Smooth muscle cell (in vitro differentiated cells): ENCODE data around the gene SPTLC3. TPM values are rescaled to one million over a fixed set of nuclear protein-coding genes. Genes with fewer than 3 reads are reported as not detected.

Source experiments
- DNase-seq: peaks from one replicate; lab custom pipeline; 2025; ENCODE audit not compliant: unreplicated experiment; lab: John Stamatoyannopoulos, UW
- H2AFZ ChIP-seq: fragments of 200-600 bp; sonication (generic); 2 replicates; pipeline ENCODE4 v1.6.0; 2016; ENCODE audit warnings: antibody characterized with exemption, low read depth, mild to moderate bottlenecking
- H3F3A ChIP-seq: fragments of 200-600 bp; sonication (generic); 2 replicates; pipeline ENCODE4 v1.6.0; 2017; ENCODE audit warnings: antibody characterized with exemption, low read depth
- H3K27ac ChIP-seq: fragments of 200-600 bp; sonication (generic); 2 replicates; pipeline ENCODE4 v1.5.1; 2016; ENCODE audit warnings: low read depth, mild to moderate bottlenecking
- H3K27me3 ChIP-seq: fragments of 200-600 bp; sonication (generic); 2 replicates; pipeline ENCODE4 v1.6.1; 2016; ENCODE audit warnings: low read depth, mild to moderate bottlenecking
- H3K36me3 ChIP-seq: fragments of 200-600 bp; sonication (generic); 2 replicates; pipeline ENCODE4 v1.5.1; 2016; ENCODE audit warnings: low read depth
- H3K4me1 ChIP-seq: fragments of 200-600 bp; sonication (generic); 2 replicates; pipeline ENCODE4 v1.5.1; 2016; ENCODE audit warnings: low read depth
- H3K4me2 ChIP-seq: fragments of 200-600 bp; sonication (generic); 2 replicates; pipeline ENCODE4 v1.6.0; 2016; ENCODE audit warnings: mild to moderate bottlenecking
- H3K4me3 ChIP-seq: fragments of 200-600 bp; sonication (generic); 2 replicates; pipeline ENCODE4 v1.5.1; 2016; ENCODE audit warnings: mild to moderate bottlenecking
- H3K79me2 ChIP-seq: fragments of 200-600 bp; sonication (generic); 2 replicates; pipeline ENCODE4 v1.6.0; 2016; ENCODE audit warnings: low read depth, mild to moderate bottlenecking
- H3K9ac ChIP-seq: fragments of 200-600 bp; sonication (generic); 2 replicates; pipeline ENCODE4 v1.6.0; 2016; ENCODE audit warnings: low read depth
- H3K9me3 ChIP-seq: fragments of 200-600 bp; sonication (generic); replicated peaks from 2 replicates; pipeline ENCODE4 v1.5.1; 2016; ENCODE audit warnings: low read depth
- H4K20me1 ChIP-seq: fragments of 200-600 bp; sonication (generic); 2 replicates; pipeline ENCODE4 v1.6.0; 2016; ENCODE audit warnings: low read depth
- WGBS: methylation state at CpG from one replicate; pipeline ENCODE4 v1.1.7; 2016; ENCODE audit warnings: low lambda C conversion rate; 5-methylcytosine and 5-hydroxymethylcytosine counted together
- polyA plus RNA-seq: library from polyadenylated mRNA; unstranded; fragments of >200 nt; fragmentation: Nextera tagmentation; extraction: Ambion mirVana; gene quantifications from 2 replicates; pipeline ENCODE4 v1.2.1, GENCODE V29; 2016
- total RNA-seq: library from RNA; depleted of rRNA; stranded (reverse); fragments of >200 nt; gene quantifications from 2 replicates; pipeline ENCODE4 v1.2.3, GENCODE V29; 2014
- TF ChIP-seq, protein P1 (sequence below): fragments of 200-600 bp; sonication (generic); IDR thresholded peaks from 2 replicates; pipeline ENCODE4 v1.5.1; 2017; ENCODE audit warnings: borderline replicate concordance, mild to moderate bottlenecking, antibody characterized with exemption; ENCODE audit not compliant: insufficient read depth, poor library complexity, severe bottlenecking

Gene SPTLC3
- total and polyA plus RNA-seq, 2 experiments from 2014 or later: 2.5 to 34.9 TPM

DNA sequence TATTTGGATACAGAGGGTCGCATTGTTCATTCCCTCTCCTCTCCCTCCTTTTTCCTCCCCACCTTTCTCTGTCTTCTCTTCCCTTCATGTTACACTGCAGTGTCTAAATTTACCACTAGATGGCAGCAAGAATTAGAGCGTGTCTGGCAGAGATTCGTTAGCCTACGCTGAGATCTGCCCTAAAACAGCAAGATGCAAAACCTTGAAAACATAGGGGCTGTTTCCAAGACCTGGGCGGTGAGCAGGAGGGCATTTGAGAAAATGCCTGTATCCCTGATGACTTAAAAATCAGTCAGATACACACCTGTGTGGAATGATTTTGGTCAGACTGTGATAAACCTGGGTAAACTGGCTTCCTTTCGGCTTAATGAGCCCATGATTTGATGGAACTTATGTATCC, 110.8 kb downstream of the SPTLC3 start:
- no peaks in the 10 kb centered on the region for H3F3A ChIP-seq
- H3K79me2 ChIP-seq: no peaks in the 10 kb centered on the region
- H3K9me3 ChIP-seq: no peaks in the 10 kb centered on the region
- no peaks in the 10 kb centered on the region for H3K4me1 ChIP-seq
- peak overlapping the region; percentile 50 for H2AFZ ChIP-seq
- WGBS: 17% methylated on average over 6 of the region's 6 CpGs
- H4K20me1 ChIP-seq: no peaks in the 10 kb centered on the region
- H3K27ac ChIP-seq: no peak overlapping the region
- H3K36me3 ChIP-seq: no peaks in the 10 kb centered on the region
- H3K4me2 ChIP-seq: peak overlapping the region; percentile 48
- no peaks in the 10 kb centered on the region for H3K27me3 ChIP-seq
- H3K9ac ChIP-seq: no peak overlapping the region
- TF ChIP-seq, protein P1, sequence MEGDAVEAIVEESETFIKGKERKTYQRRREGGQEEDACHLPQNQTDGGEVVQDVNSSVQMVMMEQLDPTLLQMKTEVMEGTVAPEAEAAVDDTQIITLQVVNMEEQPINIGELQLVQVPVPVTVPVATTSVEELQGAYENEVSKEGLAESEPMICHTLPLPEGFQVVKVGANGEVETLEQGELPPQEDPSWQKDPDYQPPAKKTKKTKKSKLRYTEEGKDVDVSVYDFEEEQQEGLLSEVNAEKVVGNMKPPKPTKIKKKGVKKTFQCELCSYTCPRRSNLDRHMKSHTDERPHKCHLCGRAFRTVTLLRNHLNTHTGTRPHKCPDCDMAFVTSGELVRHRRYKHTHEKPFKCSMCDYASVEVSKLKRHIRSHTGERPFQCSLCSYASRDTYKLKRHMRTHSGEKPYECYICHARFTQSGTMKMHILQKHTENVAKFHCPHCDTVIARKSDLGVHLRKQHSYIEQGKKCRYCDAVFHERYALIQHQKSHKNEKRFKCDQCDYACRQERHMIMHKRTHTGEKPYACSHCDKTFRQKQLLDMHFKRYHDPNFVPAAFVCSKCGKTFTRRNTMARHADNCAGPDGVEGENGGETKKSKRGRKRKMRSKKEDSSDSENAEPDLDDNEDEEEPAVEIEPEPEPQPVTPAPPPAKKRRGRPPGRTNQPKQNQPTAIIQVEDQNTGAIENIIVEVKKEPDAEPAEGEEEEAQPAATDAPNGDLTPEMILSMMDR: peak; percentile 89
- DNase-seq: no peak
- H3K4me3 ChIP-seq: no peak overlapping the region

DNA sequence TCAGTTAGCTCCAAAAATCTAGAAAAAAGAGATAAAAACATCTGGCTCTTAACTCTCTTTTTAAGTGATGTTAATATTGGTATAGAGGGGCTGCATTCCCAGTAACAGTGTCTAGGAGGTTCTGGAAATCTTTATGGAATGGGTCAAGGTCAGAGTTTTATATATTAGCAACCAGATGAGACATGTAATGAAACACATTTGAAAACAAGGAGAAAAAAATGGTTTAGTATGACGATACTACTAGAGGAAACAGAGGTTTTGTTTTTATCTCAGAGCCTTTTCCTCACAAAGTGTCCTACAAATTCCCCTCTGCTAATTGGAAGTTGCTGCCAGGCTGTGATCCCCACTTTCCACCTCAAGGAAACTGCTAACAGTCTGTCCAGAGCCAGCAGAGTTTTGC, 111.7 kb downstream of the SPTLC3 start:
- H3K9ac ChIP-seq: no peak overlapping the region
- no peaks in the 10 kb centered on the region for H4K20me1 ChIP-seq
- DNase-seq: no peak
- no peaks in the 10 kb centered on the region for H3F3A ChIP-seq
- no peaks in the 10 kb centered on the region for H3K79me2 ChIP-seq
- H3K36me3 ChIP-seq: no peaks in the 10 kb centered on the region
- WGBS: 29% methylated on average over 1 of the region's 1 CpG
- peak overlapping the region; percentile 50 for H2AFZ ChIP-seq
- H3K27me3 ChIP-seq: no peaks in the 10 kb centered on the region
- H3K27ac ChIP-seq: no peak overlapping the region
- no peak overlapping the region for H3K4me3 ChIP-seq
- TF ChIP-seq, protein P1: no peak
- no peaks in the 10 kb centered on the region for H3K9me3 ChIP-seq
- H3K4me1 ChIP-seq: no peaks in the 10 kb centered on the region
- H3K4me2 ChIP-seq: peak overlapping the region; percentile 48

DNA sequence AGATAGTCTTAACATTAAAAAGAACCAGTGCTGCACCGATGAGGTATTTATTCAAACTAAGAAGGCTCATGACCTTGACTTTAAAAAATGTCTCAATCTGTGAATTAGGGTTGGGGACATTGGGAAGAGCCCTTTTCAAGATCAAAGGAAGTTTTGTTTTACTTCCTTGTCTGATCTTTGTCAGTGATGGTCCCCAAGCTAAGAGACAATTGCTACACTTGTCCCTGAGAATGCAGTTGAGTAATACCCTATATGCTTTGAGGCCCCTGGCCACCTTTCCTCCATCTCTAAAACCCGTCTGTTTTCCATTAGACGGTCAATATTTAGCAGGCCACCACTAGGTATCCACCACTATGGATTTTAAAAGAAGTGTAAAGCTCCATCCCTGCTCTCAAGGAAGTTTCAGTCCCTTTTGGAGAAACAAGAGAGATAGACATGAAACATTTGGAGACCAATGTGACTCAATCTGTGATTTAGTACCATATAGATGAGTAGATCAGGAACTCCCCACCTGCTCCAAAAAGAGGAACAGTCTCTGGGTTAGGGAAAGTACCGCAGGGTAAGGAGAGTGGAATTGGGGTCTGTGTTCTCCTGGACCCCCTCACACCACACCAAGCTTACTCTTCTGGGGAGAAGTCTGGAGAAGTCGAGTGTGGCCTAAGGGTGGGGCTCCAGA, 113.2 kb downstream of the SPTLC3 start:
- WGBS: 93% methylated on average over 5 of the region's 5 CpGs
- H3K27me3 ChIP-seq: no peaks in the 10 kb centered on the region

More for the DNA sequence above, 113.2 kb downstream of the SPTLC3 start:
- Histone ChIP-seq H3K9ac (no peak overlapping the region), H3K4me2 (no peak overlapping the region), H3K4me1 (no peaks in the 10 kb centered on the region), H2AFZ (no peak overlapping the region), H3K36me3 (no peaks in the 10 kb centered on the region), H4K20me1 (no peaks in the 10 kb centered on the region), H3K27ac (no peak overlapping the region), H3K9me3 (no peaks in the 10 kb centered on the region), H3F3A (no peaks in the 10 kb centered on the region), H3K4me3 (no peak overlapping the region), H3K79me2 (no peaks in the 10 kb centered on the region)
- TF ChIP-seq, protein P1: no peak
- no peak for DNase-seq
